H1 (cell line): Measurements from ENCODE around the gene CMIP. TPM values are rescaled to one million over a fixed set of nuclear protein-coding genes. Genes with fewer than 3 reads are reported as not detected.

Experiments used
- CTCF ChIA-PET: fragments of 300-600 bp; sonication (Branson Sonifier 250); formaldehyde crosslinking; loops from one replicate; lab custom pipeline; 2021; ENCODE audit not compliant: partially characterized antibody; lab: Charles Lee
- POLR2A ChIA-PET: fragments of 300-600 bp; sonication (Branson Sonifier 250); formaldehyde crosslinking; loops from one replicate; lab custom pipeline; 2021; ENCODE audit warnings: inconsistent platforms; ENCODE audit not compliant: partially characterized antibody; lab: Charles Lee
- DNase-seq, 2 experiments: peaks; one replicate each; pipeline versions ENCODE4 v3.0.0 to v3.0.0-alpha.2; 2010 to 2022; ENCODE audit warnings: low spot score in 2 of 2, low read depth in 1 of 2, mixed read lengths in 1 of 2
- FAIRE-seq: peaks from 2 replicates; lab custom pipeline; 2011; peaks lifted over from hg19 to GRCh38; lab: Jason Lieb, UNC
- H2AFZ ChIP-seq: 2 replicates; pipeline ENCODE4 v1.8.1; 2012; ENCODE audit warnings: low read length, inconsistent platforms
- H2AK5ac ChIP-seq: 2 replicates; pipeline ENCODE4 v1.6.1; 2013; ENCODE audit warnings: low read depth, low read length
- H2BK120ac ChIP-seq: replicated peaks from 2 replicates; pipeline ENCODE3; 2013; ENCODE audit warnings: low read depth, low read length, inconsistent platforms
- H2BK12ac ChIP-seq: 2 replicates; pipeline ENCODE4 v1.6.1; 2013; ENCODE audit warnings: low read depth, low read length
- H2BK15ac ChIP-seq: 2 replicates; pipeline ENCODE4 v1.6.1; 2013; ENCODE audit warnings: low read length
- H2BK20ac ChIP-seq: 2 replicates; pipeline ENCODE4 v1.6.1; 2013; ENCODE audit warnings: low read length
- H2BK5ac ChIP-seq: 2 replicates; pipeline ENCODE4 v1.6.1; 2013; ENCODE audit warnings: low read depth, low read length
- H3K14ac ChIP-seq: 2 replicates; pipeline ENCODE4 v1.6.1; 2013; ENCODE audit warnings: inconsistent platforms; ENCODE audit not compliant: insufficient read length
- H3K18ac ChIP-seq: 2 replicates; pipeline ENCODE4 v1.6.1; 2013; ENCODE audit warnings: low read length; ENCODE audit errors: extremely low read depth
- H3K23ac ChIP-seq: 2 replicates; pipeline ENCODE4 v1.6.1; 2013; ENCODE audit warnings: inconsistent platforms; ENCODE audit not compliant: insufficient read length
- H3K23me2 ChIP-seq: 2 replicates; pipeline ENCODE4 v1.6.1; 2013; ENCODE audit warnings: low read depth, low read length
- H3K27ac ChIP-seq: 2 replicates; pipeline ENCODE4 v1.6.1; 2011; ENCODE audit warnings: low read depth, low read length, inconsistent platforms
- H3K27me3 ChIP-seq, 4 experiments: replicated peaks in 1 of 4; 1 replicate in 1 of 4; 2 replicates in 3 of 4; pipeline versions ENCODE4 v1.6.1 to v1.8.1; 2011 to 2013; ENCODE audit warnings: low read length in 3 of 4, mild to moderate bottlenecking in 3 of 4, inconsistent platforms in 2 of 4, mixed read lengths in 2 of 4, moderate library complexity in 1 of 4; ENCODE audit not compliant: control insufficient read depth in 3 of 4, insufficient read depth in 3 of 4; ENCODE audit errors: extremely low read depth in 1 of 4
- H3K36me3 ChIP-seq, 4 experiments: 2 replicates each; pipeline versions ENCODE4 v1.6.1 to v1.8.1; 2011 to 2013; ENCODE audit warnings: mild to moderate bottlenecking in 4 of 4, low read length in 3 of 4, moderate library complexity in 2 of 4, control low read depth in 1 of 4, inconsistent platforms in 1 of 4; ENCODE audit not compliant: insufficient read depth in 4 of 4, control insufficient read depth in 2 of 4
- H3K4ac ChIP-seq: replicated peaks from 2 replicates; pipeline ENCODE3; 2013; ENCODE audit warnings: low read length, low read depth, mixed read lengths, inconsistent platforms; ENCODE audit not compliant: insufficient read length
- H3K4me1 ChIP-seq, 4 experiments: replicated peaks in 1 of 4; 1 replicate in 1 of 4; 2 replicates in 3 of 4; pipeline versions ENCODE4 v1.6.1 to v1.8.1; 2011 to 2013; ENCODE audit warnings: low read length in 3 of 4, inconsistent platforms in 2 of 4, mixed read lengths in 1 of 4; ENCODE audit not compliant: insufficient read depth in 4 of 4, control insufficient read depth in 3 of 4
- H3K4me2 ChIP-seq, 2 experiments: 2 replicates each; pipeline versions ENCODE4 v1.6.1 to v1.8.1; 2011 to 2013; ENCODE audit warnings: low read depth in 2 of 2, low read length in 2 of 2, control low read depth in 1 of 2, inconsistent platforms in 1 of 2, mild to moderate bottlenecking in 1 of 2; ENCODE audit not compliant: insufficient read depth in 1 of 2
- H3K4me3 ChIP-seq, 4 experiments: fragments of 200-600, 300-600 bp in 1 of 4; sonication (generic), shearing (Covaris generic), sonication (Bioruptor Twin) in 1 of 4; 2 replicates each; pipeline versions ENCODE4 v1.5.1 to v1.8.1; 2011 to 2016; ENCODE audit warnings: low read length in 4 of 4, low read depth in 3 of 4, control low read depth in 2 of 4, inconsistent platforms in 2 of 4, mild to moderate bottlenecking in 2 of 4, mixed read lengths in 1 of 4, moderate library complexity in 1 of 4; ENCODE audit not compliant: insufficient read depth in 2 of 4; ENCODE audit errors: extremely low read depth in 1 of 4
- H3K56ac ChIP-seq: replicated peaks from 2 replicates; pipeline ENCODE3; 2013; ENCODE audit warnings: low read depth, mild to moderate bottlenecking, mixed read lengths, low read length, inconsistent platforms; ENCODE audit not compliant: insufficient read length
- H3K79me1 ChIP-seq: 2 replicates; pipeline ENCODE4 v1.6.1; 2013; ENCODE audit warnings: low read depth, low read length, control low read depth
- H3K79me2 ChIP-seq, 2 experiments: 2 replicates each; pipeline versions ENCODE4 v1.6.1 to v1.8.1; 2012 to 2013; ENCODE audit warnings: low read length in 2 of 2, mild to moderate bottlenecking in 2 of 2, inconsistent platforms in 1 of 2; ENCODE audit not compliant: insufficient read depth in 2 of 2, control insufficient read depth in 1 of 2
- H3K9ac ChIP-seq, 4 experiments: replicated peaks in 1 of 4; 1 replicate in 1 of 4; 2 replicates in 3 of 4; pipeline versions ENCODE4 v1.6.1 to v1.8.1; 2011 to 2013; ENCODE audit warnings: low read depth in 3 of 4, low read length in 3 of 4, control low read depth in 2 of 4, mild to moderate bottlenecking in 2 of 4, moderate library complexity in 2 of 4, inconsistent platforms in 1 of 4; ENCODE audit errors: extremely low read depth in 1 of 4
- H3K9me3 ChIP-seq, 2 experiments: 2 replicates each; pipeline versions ENCODE4 v1.6.1 to v1.8.1; 2012 to 2013; ENCODE audit warnings: mild to moderate bottlenecking in 2 of 2, moderate library complexity in 2 of 2, control low read depth in 1 of 2, inconsistent platforms in 1 of 2, low read depth in 1 of 2, low read length in 1 of 2, mixed read lengths in 1 of 2; ENCODE audit not compliant: insufficient read depth in 2 of 2
- H4K20me1 ChIP-seq, 2 experiments: replicated peaks in 1 of 2; 2 replicates each; pipeline versions ENCODE3 to v1.8.1; 2011 to 2013; ENCODE audit warnings: inconsistent platforms in 2 of 2, low read length in 2 of 2, mild to moderate bottlenecking in 1 of 2; ENCODE audit not compliant: insufficient read depth in 2 of 2, control insufficient read depth in 1 of 2
- H4K5ac ChIP-seq: 2 replicates; pipeline ENCODE4 v1.6.1; 2013; ENCODE audit warnings: low read length, low read depth, mixed read lengths, inconsistent platforms; ENCODE audit not compliant: insufficient read length
- H4K8ac ChIP-seq: 2 replicates; pipeline ENCODE4 v1.8.0; 2013; ENCODE audit warnings: mild to moderate bottlenecking, moderate library complexity, low read length, inconsistent platforms; ENCODE audit not compliant: insufficient read depth; ENCODE audit errors: extremely low read depth
- H4K91ac ChIP-seq: replicated peaks from 2 replicates; pipeline ENCODE3; 2013; ENCODE audit warnings: low read length, mixed read lengths, inconsistent platforms; ENCODE audit not compliant: insufficient read length
- CBX8 ChIP-seq: fragments of 300-800, 300-1000 bp; sonication (generic); IDR thresholded peaks from 2 replicates; pipeline ENCODE4 v1.7.1; 2016; ENCODE audit warnings: low read depth, low read length, borderline replicate concordance
- FOSL1 ChIP-seq: IDR thresholded peaks from 2 replicates; pipeline ENCODE4 v1.6.1; 2011; ENCODE audit warnings: mild to moderate bottlenecking, low read depth, low read length, moderate library complexity; ENCODE audit not compliant: insufficient read depth
- SIRT6 ChIP-seq: IDR thresholded peaks from one replicate; pipeline ENCODE4 v1.7.1; 2012; ENCODE audit warnings: low read length, inconsistent platforms
- WGBS, 2 experiments: shearing (Covaris generic) in 1 of 2; methylation state at CpG; one replicate each; pipeline versions ENCODE4 v1.1.6 to v1.1.7; 2013 to 2015; ENCODE audit warnings: low lambda C conversion rate in 2 of 2, mixed read lengths in 2 of 2, inconsistent platforms in 1 of 2, low coverage in 1 of 2, missing lambda C conversion rate in 1 of 2; ENCODE audit not compliant: insufficient replicate concordance in 2 of 2, insufficient coverage in 1 of 2, insufficient read length in 1 of 2; ENCODE audit errors: extremely low coverage in 1 of 2, missing lambda C conversion rate in 1 of 2; 5-methylcytosine and 5-hydroxymethylcytosine counted together
- polyA plus RNA-seq, 7 experiments: library from polyadenylated mRNA; depleted of rRNA in 3 of 7; stranded (reverse) in 5 of 7; unstranded in 2 of 7; fragments of >200 nt in 5 of 7; fragments of 200-250 nt in 2 of 7; gene quantifications; 1 replicate in 5 of 7; 2 replicates in 1 of 7; 4 replicates in 1 of 7; pipeline versions ENCODE4 v1.2.1 to v1.2.3, GENCODE V29; 2011 to 2013; ENCODE audit warnings: missing spikeins in 2 of 7, mixed read lengths in 2 of 7
- total RNA-seq: library from RNA; stranded (reverse); fragmentation: NEBNext Ultra II Directional; extraction: Animal tissue kit (Norgen Biotek cat#: 25700); gene quantifications from 2 replicates; pipeline ENCODE4 v1.2.1, GENCODE V29; 2021

The CMIP gene
- total and polyA plus RNA-seq, 2 of the 8 experiments (the other 6 are each of a cell fraction or from before 2014, with no cell fraction given), result 7.9 to 53.2 TPM

GRCh38 chr16:81642107-81642436, 197.5 kb downstream of the CMIP start:
- DNase-seq, result no peak
- Histone ChIP-seq H3K27ac (no peak overlapping the region; the same call in 1 of the 2 replicates), H3K23ac (no peak overlapping the region), H4K5ac (no peak overlapping the region), H2BK12ac (no peak overlapping the region), H3K18ac (no peak overlapping the region), H2BK120ac (no peak overlapping the region), H2AK5ac (no peak overlapping the region), H2BK20ac (no peak overlapping the region), H3K4me1 (peaks cover 0 to 7% (median 2%) of the 10 kb centered on the region in 4 experiments; a peak in 4 of 7 replicates), H3K27me3 (no peaks in the 10 kb centered on the region; a peak in 1 of 7 replicates), H3K36me3 (no peaks in the 10 kb centered on the region), H3K79me1 (peaks cover 9% of the 10 kb centered on the region), H3K4ac (no peak overlapping the region), H3K9me3 (no peaks in the 10 kb centered on the region), H2BK15ac (no peak overlapping the region), H3K14ac (no peak overlapping the region), H3K23me2 (peaks cover 5% of the 10 kb centered on the region; the same call in 1 of the 2 replicates), H3K79me2 (peaks cover 0 to 44% of the 10 kb centered on the region in 2 experiments; a peak in 2 of 4 replicates), H2AFZ (no peak overlapping the region), H3K56ac (no peak overlapping the region), H3K9ac (no peak overlapping the region), H4K20me1 (peaks cover 7 to 31% of the 10 kb centered on the region in 2 experiments), H4K91ac (no peak overlapping the region), H2BK5ac (no peak overlapping the region), H3K4me2 (no peak overlapping the region), H3K4me3 (no peak overlapping the region), H4K8ac (no peak overlapping the region)
- TF ChIP-seq SIRT6 (no peak), FOSL1 (no peak), CBX8 (no peak)
- FAIRE-seq, result no peak
- ChIA-PET POLR2A (no interaction called here), CTCF (interaction anchor here (0.9 to 1.2 kb wide), 3 partner anchors 11 to 1596 kb away, joined by 3 to 4 read pairs (median 3); no protein-coding TSS in a partner anchor)
- 97% methylated on average over 4 of the region's 4 CpGs; no CpG with 5 or more reads in 1 of the 2 experiments for WGBS, 2 experiments
